Suprapubic skin (tissue), 3 donors: ENCODE data around the gene ADH4.

Source experiments
- POLR2A ChIP-seq, 2 donors: fragments of 450-650 bp; IDR thresholded peaks; one replicate each; pipeline ENCODE4 v1.6.1; 2017; ENCODE audit warnings: antibody characterized with exemption in 2 of 2, mild to moderate bottlenecking in 2 of 2, moderate library complexity in 2 of 2
- TF ChIP-seq, protein P1 (sequence below), 2 donors: fragments of 200-600 bp in 1 of 2; fragments of 450-650 bp in 1 of 2; sonication (generic) in 1 of 2; IDR thresholded peaks; one replicate each; pipeline ENCODE4 v1.5.1; 2016 to 2019; ENCODE audit warnings: antibody characterized with exemption in 2 of 2, mild to moderate bottlenecking in 1 of 2, moderate library complexity in 1 of 2

DNA sequence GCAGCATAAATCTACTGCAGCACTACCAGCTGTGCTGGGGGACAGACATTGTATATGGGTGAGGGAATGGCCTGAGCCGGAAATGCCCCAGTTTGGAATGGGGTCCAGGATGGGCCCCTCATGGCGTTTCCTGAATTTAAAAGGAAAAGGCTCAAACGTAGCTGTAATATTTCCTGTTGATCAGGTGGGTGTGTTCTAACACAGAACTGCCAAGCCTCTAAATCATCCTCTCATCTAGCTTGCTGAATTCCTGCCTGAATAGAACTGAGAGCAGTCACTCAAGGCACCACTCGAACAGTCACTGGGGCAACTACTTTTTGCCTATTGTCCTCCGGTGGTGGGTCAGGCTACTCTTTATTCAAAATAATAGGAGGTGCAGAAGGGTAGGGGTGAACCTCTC, 46.2 kb upstream of the ADH4 start:
- TF ChIP-seq, protein P1, sequence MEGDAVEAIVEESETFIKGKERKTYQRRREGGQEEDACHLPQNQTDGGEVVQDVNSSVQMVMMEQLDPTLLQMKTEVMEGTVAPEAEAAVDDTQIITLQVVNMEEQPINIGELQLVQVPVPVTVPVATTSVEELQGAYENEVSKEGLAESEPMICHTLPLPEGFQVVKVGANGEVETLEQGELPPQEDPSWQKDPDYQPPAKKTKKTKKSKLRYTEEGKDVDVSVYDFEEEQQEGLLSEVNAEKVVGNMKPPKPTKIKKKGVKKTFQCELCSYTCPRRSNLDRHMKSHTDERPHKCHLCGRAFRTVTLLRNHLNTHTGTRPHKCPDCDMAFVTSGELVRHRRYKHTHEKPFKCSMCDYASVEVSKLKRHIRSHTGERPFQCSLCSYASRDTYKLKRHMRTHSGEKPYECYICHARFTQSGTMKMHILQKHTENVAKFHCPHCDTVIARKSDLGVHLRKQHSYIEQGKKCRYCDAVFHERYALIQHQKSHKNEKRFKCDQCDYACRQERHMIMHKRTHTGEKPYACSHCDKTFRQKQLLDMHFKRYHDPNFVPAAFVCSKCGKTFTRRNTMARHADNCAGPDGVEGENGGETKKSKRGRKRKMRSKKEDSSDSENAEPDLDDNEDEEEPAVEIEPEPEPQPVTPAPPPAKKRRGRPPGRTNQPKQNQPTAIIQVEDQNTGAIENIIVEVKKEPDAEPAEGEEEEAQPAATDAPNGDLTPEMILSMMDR (IDR thresholded peaks at IDR 0.05): no peak
- TF ChIP-seq POLR2A (IDR thresholded peaks at IDR 0.05): no peak
